Uterus (tissue), 2 donors: Measurements from ENCODE around the gene MYO9A.

Experiments used
- POLR2A ChIP-seq, 2 donors: fragments of 450-650 bp; IDR thresholded peaks; one replicate each; pipeline ENCODE4 v1.6.1; 2016; ENCODE audit warnings: antibody characterized with exemption in 2 of 2, mild to moderate bottlenecking in 1 of 2, moderate library complexity in 1 of 2
- TF ChIP-seq, protein P1 (sequence below), 4 experiments: fragments of 200-600 bp in 2 of 4; fragments of 450-650 bp in 2 of 4; sonication (generic) in 2 of 4; IDR thresholded peaks; one replicate each; pipeline ENCODE4 v1.5.1; 2016 to 2019; ENCODE audit warnings: antibody characterized with exemption in 4 of 4, mild to moderate bottlenecking in 2 of 4, moderate library complexity in 1 of 4

DNA sequence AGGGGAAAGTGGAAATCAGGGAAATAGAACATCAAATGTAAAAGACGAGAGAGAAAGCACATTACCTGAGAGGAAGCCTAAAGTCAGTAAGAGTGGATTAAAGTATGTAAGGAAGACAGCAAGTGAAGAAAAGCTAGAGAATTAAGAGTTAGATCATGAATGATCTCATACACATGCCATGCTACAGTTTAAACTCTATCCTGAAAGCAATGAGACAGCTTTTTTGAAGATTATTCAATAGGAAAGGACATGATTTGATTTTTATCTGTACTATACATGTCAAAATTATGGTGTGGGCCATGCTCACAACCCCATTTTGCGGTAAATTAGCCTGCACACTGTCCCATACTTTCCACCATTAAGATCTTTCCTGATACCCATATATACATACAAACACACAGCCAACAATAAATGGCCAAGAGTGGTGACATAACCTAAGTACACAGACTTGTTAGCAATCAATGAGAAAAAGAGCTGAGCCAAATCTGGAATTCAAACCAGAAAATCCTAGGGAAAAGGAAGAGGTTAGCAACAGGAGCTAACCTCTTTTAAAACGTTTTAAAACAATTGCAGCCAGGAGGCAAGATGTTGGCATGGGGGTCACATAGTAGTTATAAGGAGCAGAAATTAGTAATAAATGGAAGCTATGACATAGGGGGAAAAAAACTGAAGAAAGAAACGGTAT is 4.5 kb downstream of the MYO9A start:
- TF ChIP-seq, protein P1, sequence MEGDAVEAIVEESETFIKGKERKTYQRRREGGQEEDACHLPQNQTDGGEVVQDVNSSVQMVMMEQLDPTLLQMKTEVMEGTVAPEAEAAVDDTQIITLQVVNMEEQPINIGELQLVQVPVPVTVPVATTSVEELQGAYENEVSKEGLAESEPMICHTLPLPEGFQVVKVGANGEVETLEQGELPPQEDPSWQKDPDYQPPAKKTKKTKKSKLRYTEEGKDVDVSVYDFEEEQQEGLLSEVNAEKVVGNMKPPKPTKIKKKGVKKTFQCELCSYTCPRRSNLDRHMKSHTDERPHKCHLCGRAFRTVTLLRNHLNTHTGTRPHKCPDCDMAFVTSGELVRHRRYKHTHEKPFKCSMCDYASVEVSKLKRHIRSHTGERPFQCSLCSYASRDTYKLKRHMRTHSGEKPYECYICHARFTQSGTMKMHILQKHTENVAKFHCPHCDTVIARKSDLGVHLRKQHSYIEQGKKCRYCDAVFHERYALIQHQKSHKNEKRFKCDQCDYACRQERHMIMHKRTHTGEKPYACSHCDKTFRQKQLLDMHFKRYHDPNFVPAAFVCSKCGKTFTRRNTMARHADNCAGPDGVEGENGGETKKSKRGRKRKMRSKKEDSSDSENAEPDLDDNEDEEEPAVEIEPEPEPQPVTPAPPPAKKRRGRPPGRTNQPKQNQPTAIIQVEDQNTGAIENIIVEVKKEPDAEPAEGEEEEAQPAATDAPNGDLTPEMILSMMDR (IDR thresholded peaks at IDR 0.05): no peak
- no peak for TF ChIP-seq POLR2A (IDR thresholded peaks at IDR 0.05)
